Measurements from ENCODE around the gene MPZL1. TPM values are rescaled to one million over a fixed set of nuclear protein-coding genes. Genes with fewer than 3 reads are reported as not detected.

MPZL1 gene
- total RNA-seq, 2 donors from 2014 or later = 112 to 144 TPM

DNA sequence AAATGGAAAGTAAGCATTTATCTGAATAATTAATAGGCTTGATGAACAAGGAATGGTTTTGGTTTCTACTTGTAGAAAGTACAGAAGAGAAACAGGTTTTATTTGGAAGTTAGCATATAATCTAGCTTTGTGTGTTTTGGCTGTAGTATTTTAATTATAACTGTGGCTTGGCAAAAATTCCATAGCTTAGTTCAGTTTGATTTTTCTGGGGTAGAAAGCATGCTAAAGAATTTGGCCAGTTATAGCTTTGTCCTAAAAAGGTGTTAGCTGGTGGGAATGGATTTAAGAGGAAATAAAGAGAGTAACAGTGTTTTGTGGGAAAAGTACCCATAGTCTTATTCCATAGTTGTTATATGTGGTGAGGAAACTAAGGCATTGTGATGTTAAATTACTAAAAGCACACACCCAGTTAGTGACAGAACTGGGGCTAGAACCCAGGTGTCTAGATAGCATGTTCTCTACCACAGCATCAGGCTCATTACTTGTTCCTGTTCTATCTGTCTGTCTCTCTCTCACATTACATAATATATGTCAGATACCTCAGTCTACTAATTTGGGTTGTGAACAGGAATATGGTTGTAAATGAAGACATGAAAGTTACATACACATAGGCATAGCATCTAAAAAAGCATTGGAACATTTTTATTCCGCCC is 55.0 kb downstream of the MPZL1 start:
- no peak for DNase-seq
- H3K4me1 ChIP-seq = no peaks in the 10 kb centered on the region
- no peaks in the 10 kb centered on the region for H3K36me3 ChIP-seq
- H3K27ac ChIP-seq = no peak overlapping the region
- H3K9ac ChIP-seq (ENCODE audit: low read depth in 2 of 2, low read length in 2 of 2) = no peak overlapping the region
- TF ChIP-seq, protein P1, sequence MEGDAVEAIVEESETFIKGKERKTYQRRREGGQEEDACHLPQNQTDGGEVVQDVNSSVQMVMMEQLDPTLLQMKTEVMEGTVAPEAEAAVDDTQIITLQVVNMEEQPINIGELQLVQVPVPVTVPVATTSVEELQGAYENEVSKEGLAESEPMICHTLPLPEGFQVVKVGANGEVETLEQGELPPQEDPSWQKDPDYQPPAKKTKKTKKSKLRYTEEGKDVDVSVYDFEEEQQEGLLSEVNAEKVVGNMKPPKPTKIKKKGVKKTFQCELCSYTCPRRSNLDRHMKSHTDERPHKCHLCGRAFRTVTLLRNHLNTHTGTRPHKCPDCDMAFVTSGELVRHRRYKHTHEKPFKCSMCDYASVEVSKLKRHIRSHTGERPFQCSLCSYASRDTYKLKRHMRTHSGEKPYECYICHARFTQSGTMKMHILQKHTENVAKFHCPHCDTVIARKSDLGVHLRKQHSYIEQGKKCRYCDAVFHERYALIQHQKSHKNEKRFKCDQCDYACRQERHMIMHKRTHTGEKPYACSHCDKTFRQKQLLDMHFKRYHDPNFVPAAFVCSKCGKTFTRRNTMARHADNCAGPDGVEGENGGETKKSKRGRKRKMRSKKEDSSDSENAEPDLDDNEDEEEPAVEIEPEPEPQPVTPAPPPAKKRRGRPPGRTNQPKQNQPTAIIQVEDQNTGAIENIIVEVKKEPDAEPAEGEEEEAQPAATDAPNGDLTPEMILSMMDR (IDR thresholded peaks at IDR 0.05) = no peak
- no peaks in the 10 kb centered on the region for H3K27me3 ChIP-seq
- H3K4me3 ChIP-seq = no peak overlapping the region
- intact Hi-C loops (cut with DNase I) = no loop called here
- no peaks in the 10 kb centered on the region for H3K9me3 ChIP-seq

DNA sequence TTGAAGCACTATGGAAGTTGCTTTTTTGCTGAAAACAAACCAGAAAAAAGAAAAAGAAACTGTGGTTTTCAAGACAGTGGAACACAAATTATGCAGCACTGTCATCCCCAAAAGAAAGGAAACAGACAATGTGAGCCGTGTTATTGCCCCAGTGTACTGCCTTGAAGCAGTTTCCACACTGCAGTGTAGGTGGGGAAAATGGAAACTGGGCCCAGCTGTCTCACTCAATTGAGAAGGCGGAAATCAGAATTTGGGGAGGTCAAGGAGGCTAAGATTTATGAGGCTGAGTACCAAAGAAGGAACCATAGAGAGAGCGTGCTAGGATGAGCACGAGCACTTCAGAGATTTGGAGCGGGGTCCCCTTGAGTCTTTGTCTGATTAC is 55.5 kb downstream of the MPZL1 start:
- intact Hi-C loops (cut with DNase I) = no loop called here
- TF ChIP-seq, protein P1 (IDR thresholded peaks at IDR 0.05) = no peak
- H3K27ac ChIP-seq = no peak overlapping the region
- DNase-seq = no peak
- H3K4me1 ChIP-seq = no peaks in the 10 kb centered on the region
- H3K36me3 ChIP-seq = no peaks in the 10 kb centered on the region
- no peaks in the 10 kb centered on the region for H3K9me3 ChIP-seq
- H3K4me3 ChIP-seq = no peak overlapping the region
- no peak overlapping the region for H3K9ac ChIP-seq (ENCODE audit: low read depth in 2 of 2, low read length in 2 of 2)
- H3K27me3 ChIP-seq = no peaks in the 10 kb centered on the region

DNA sequence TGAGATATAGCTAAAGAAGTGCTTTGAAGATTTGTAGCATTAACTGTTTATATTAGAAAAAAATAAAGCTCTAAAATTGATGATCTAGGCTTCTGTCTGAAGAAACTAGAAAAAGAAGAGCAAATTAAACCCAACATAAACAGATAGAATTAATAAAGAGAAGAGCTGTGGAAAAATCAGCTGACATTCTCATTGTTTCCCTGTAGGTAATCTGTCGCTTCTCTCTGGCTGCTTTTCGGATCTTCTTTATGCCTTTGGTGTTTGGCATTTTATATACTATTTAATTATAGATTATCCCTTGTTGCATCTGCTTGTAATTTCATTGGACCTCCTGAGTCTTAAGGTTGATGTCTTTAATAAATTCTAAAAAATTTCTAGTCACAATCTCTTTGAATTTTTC is 59.8 kb downstream of the MPZL1 start:
- Histone ChIP-seq H3K27ac (no peak overlapping the region), H3K36me3 (no peaks in the 10 kb centered on the region), H3K27me3 (no peaks in the 10 kb centered on the region), H3K4me1 (no peaks in the 10 kb centered on the region), H3K4me3 (no peak overlapping the region), H3K9me3 (no peaks in the 10 kb centered on the region), H3K9ac (ENCODE audit: low read depth in 2 of 2, low read length in 2 of 2) (no peak overlapping the region)
- DNase-seq = no peak
- TF ChIP-seq, protein P1 (IDR thresholded peaks at IDR 0.05) = no peak
- intact Hi-C loops (cut with DNase I) = no loop called here

DNA sequence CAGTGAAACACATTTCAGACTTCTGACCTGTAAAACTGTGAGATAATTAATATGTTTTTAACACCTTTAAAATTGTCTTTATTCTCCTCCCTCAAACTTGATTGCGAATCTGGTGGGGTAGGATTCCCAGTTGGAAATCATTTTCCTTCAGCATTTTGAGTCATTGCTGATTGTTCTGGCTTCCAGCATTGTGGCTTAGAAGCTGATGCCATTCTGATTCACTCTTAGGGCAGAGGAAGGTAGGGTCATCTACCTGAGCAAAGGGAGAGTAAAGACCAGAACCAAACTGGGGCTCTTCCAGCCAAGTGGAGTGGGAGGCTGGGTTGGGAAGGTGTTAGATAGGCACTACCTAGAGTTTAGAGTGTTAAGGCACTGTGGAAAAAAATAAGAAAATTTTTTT is 61.2 kb downstream of the MPZL1 start:
- Histone ChIP-seq H3K36me3 (no peaks in the 10 kb centered on the region), H3K9me3 (no peaks in the 10 kb centered on the region), H3K4me3 (no peak overlapping the region), H3K27me3 (no peaks in the 10 kb centered on the region), H3K9ac (ENCODE audit: low read depth in 2 of 2, low read length in 2 of 2) (no peak overlapping the region), H3K4me1 (no peaks in the 10 kb centered on the region), H3K27ac (no peak overlapping the region)
- intact Hi-C loops (cut with DNase I) = no loop called here
- no peak for DNase-seq
- TF ChIP-seq, protein P1 (IDR thresholded peaks at IDR 0.05) = no peak

DNA sequence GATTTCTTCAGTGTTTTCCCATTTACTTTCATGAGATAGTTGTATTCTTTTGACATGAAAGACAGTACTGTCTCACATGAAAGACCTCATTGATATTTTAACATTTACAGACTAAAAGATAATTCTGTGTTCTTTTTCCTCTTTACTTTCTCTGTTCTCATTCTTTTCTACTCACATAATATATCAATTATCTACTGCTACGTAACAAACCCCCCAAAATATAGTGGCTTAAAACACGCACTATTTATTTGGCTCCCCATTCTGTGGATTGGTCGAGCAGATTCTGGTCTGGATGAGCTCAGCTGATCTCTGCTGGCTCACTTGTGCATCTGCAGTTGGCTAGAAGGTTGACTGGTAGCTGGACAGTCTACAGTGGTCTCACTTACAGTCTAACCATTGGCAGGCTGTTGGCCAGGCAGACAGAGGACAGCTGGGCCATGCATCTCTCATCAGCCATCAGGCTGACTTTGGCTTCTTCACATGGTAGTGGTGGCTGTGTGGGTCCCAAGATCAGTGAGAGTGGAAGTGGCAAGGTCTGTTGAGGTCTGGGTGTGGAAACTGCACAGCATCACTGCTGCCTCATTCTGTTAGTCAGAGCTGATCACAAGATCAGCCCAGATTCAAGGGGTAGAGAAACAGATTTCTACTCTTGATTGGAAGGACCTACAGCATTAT is 63.2 kb downstream of the MPZL1 start:
- H3K27ac ChIP-seq = no peak overlapping the region
- TF ChIP-seq, protein P1 (IDR thresholded peaks at IDR 0.05) = no peak
- no peak for DNase-seq
- no peaks in the 10 kb centered on the region for H3K36me3 ChIP-seq
- H3K9me3 ChIP-seq = no peaks in the 10 kb centered on the region
- no peaks in the 10 kb centered on the region for H3K4me1 ChIP-seq
- H3K27me3 ChIP-seq = no peaks in the 10 kb centered on the region
- intact Hi-C loops (cut with DNase I) = no loop called here
- H3K9ac ChIP-seq (ENCODE audit: low read depth in 2 of 2, low read length in 2 of 2) = no peak overlapping the region
- H3K4me3 ChIP-seq = no peak overlapping the region
